Activated CD4-positive, alpha-beta T cell treated with anti-CD3 and anti-CD28 coated beads, Interleukin-2, amount 50 U/mL, for 4 hours (primary cell): Measurements from ENCODE around the gene MACIR.

Experiments used
- DNase-seq, 2 experiments: peaks; one replicate each; pipeline ENCODE4 v3.0.0-alpha.2; 2020

The MACIR gene

DNA sequence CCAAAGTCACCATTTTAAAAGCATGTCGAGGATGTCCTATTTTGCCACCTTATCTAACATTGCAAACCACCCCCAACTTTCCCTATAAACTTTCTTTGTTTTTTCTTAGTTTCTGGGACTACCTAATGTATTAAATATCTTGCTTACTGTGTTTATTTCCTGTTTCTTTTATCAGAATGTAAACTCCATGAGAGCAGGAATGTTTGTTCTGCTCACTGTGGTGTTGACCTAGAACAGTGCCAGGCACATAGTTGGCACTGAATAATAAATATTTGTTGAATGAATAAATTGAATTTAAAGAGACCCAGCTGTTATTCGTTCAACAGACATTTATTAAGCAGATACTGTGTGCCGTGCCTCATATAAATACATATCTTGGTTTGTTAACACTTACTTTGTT lies 35.2 kb downstream of the MACIR start:
- DNase-seq: no peak

DNA sequence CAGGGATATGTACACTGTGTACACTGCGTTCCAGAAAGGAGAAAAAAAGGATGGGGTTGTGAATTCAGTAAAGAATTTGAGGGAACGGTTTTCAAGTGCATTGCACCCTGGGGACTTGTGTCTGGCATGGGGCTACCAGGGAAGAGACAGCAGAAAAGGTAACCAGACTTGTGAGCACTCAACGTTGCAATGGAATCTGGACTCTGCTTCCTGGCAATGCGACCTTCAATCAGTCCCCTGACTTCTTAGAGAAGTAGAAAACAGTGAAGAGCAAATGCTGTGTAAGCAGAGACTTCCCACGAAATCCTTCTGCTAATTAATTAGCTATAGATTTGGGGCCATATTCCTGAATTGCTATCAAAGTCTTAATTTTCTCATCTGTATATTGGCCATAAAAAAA lies 36.3 kb downstream of the MACIR start:
- no peak for DNase-seq

DNA sequence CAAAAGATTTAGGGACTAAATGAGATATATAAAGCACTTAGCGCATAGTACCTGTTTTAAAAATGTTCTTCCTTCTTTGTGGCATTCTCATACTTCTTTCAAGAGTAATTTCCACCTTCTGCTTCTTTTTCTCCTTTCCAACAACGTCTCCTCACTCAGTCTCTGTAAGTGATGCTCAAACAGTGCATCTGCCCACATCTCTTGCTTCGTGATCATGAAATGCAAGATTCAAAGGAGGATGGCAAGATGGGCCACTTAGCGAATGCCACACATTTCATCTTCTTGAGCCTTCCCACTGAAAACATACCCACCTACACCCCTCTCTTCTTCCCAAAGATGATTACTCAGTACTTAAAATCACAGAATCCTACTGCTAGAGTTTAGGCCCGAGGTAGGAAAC lies 36.9 kb downstream of the MACIR start:
- no peak for DNase-seq

DNA sequence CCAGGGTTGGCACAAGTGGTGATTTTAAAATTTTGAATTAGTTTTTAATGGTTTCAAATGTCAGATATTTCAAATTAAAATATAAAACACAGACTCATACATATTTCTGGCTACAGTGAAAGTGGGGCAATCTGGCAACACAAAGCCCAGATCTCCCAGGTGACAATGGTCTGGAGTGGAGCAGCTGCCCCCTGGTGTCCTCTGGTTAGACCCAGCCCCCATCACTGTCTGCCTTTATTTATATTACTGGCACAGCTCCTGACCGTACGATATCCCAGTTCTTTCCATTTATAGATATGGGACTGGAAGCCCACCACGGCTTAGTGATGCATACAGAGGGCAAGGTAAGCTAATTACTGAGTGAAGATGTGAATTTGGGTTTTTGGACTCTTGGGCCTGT lies 37.3 kb downstream of the MACIR start:
- DNase-seq: no peak

DNA sequence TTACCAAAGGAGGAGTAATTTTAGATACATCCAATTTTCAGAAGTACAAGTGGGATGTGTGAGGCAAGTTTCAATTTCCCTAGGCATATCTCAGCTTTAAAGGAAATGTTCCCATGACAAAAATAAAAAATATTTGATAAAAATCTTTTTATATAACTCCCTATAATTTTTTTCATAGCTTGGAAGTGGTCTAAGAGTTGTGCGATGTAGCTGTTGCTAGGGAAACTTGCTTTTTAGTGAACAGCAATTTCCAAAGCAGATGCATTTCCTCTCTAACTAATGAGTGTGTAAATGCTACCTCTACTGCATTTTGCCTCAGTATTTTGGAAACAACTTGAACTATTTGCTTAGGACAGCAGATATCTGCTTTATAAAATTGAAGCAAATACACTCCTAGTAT lies 39.6 kb downstream of the MACIR start:
- no peak for DNase-seq

DNA sequence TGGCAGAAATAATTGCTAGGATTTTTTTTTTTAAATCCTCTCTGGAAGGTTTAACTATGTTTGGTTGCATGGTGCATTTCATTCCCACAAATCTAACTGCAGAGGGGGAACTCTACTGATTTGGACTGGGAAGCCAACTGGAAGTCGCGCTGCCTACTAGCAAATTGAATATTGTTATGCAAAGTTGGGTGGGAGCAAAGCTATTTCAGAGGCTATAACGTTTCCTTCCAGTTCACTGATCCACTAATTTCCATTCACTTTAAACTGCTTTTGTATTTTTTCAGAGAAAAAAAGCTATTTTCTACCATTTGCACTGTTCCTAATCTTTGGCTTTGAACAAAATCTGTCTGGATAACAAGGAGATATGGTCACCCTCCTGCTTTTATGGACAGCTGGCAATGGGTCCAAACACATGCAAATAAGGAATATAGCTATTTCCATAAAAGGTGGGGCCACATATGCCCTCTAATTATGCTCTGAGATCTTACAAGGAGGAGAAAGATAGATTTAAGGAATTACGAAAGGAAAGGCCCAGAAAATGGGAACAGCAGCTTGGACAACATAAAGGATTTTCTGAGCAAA lies 40.1 kb downstream of the MACIR start:
- no peak for DNase-seq

DNA sequence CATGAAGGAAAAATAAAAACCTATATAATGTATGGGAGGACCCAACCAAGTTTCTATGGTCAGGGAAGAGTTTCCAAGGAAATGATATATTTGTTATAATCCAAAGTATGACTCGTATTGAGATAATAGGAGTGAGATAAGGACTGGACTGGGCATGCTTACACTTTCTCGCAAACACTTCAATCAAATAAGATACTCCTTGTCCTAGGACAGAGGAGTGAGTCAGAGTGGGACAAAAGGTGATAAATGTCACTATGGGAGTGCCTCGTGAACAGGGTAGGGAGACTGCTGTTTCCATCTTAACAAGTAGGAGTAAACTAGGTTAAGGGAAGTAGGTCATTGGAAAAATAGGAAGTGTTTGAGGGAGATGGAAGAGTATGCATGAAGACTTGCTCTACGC lies 47.2 kb downstream of the MACIR start:
- DNase-seq: no peak

DNA sequence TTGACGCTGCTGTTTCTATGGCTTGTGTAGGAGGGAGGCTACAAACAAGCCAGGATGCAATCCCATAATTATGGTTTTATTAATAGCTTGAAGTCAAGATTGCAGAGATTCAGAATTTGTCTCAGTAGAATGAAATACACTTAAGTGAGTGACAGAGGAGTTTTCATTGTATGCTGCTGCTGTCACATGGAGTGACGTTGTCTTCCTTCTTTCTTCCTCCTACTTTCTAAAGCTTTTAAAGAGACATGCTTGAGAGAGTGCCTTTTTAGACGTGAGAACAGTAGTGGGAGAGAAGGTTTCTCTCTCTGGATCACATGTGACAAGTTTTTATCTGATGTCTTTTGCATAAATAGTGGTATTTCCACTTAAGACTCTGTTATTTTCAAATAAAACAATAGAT lies 48.9 kb downstream of the MACIR start:
- no peak for DNase-seq

DNA sequence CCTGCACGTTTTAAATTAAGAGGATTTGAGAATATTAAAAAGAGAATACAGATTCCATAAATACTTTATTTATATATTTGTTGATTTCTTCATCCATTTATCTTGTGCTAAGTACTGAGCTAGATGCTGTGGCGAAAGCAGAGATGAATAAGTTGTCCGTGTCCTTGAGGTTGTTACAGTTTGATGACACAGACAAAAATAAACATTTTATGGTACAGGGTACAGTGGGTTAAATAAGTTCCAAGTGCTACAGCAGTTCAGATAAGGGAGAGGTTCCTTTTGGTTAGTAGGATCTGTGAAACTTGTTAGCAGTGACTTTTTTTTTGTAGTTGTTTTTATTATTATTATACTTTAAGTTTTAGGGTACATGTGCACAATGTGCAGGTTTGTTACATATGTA lies 50.2 kb downstream of the MACIR start:
- no peak for DNase-seq

DNA sequence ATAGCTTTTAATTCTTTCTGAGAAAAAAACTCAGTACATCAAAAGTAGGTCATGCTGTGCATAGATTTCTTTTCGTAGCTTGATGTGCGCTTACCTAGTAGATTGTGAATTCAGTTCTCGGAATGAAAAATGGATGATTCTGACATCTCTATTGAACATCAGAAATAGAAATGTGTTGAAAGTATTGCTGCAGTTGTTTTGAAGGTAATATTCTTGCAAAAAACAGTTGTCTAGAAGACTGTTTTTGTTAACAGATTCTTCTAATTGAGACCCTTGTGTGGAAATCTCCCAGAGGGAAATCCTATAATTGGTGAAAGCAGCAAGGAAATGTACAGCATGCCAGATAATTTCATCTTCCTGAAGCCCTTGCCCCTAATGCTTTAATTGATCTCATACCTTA lies 54.5 kb downstream of the MACIR start:
- DNase-seq: no peak

DNA sequence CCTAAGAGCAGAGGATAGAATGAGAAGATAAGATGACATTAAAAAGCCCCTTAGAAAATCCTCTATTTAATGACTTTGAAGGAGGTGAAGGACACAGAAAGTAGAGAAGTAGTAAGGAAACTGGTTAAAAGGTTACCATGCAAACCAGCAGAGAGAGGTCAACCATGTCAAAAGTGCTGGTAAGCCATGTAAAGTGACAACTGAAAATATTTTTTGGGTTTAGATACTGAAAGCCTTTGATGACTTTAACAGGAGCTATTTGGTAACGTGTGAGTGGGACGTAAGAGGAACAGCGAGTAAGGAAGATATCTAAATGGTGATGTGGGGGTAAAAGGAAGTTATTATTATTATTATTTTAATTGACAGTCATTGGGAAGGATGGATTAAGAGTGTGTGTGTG lies 56.9 kb downstream of the MACIR start:
- no peak for DNase-seq

DNA sequence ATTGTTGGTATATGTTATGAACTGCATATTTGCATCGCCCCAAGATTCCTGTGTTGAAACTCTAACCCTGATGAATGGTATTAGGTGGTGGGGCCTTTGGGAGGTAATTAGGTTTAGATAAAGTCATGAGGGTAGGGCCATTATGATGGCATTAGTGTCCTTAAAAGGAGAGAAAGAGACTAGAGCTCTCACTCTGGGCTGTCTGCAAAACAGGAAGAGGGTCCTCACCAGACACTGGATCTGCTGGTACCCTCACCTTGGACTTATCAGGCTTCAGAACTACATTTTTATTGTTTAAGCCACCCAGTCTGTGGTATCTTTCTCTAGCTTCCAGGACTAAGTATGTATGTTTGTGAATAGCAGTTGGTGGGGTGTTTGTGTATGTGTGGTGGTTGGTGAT lies 68.9 kb downstream of the MACIR start:
- DNase-seq: no peak

DNA sequence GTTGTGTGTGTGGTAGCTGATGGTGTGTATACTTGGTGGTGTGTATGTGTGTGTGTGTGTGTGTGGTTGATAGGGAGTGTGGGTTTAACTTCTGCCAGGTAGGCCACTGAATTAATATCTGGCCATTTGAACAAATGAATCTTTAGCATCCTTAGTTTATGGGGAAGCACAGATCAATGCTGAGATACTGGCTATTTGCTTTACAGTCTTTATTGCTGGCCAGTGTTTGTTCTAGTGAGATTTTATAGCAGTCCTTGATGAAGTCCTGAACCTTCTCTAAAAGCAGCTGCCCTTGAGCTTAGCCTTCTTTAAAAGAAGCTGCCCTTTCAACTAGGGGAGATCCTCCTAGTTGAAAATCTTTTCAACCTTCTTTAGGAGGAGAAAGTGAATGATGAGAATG lies 69.3 kb downstream of the MACIR start:
- no peak for DNase-seq
